LNCAP (cell line): ENCODE data around the gene VGLL2.

Experiments used
- CTCF ChIP-seq: fragments of 450-650 bp; IDR thresholded peaks from 2 replicates; pipeline ENCODE4 v1.5.1; 2017; ENCODE audit warnings: mild to moderate bottlenecking

Gene VGLL2

GRCh38 chr6:117265410-117266256, at the start of gene VGLL2:
VGLL2 (plus strand) TSS chr6:117265558; CDS start chr6:117265764, 206 bp downstream.
- TF ChIP-seq CTCF: no peak

- no peak for TF ChIP-seq CTCF
Measured at GRCh38 chr6:117222861-117223260, 42.5 kb upstream of the VGLL2 start.

GRCh38 chr6:117226778-117227177, 38.6 kb upstream of the VGLL2 start:
- TF ChIP-seq CTCF: no peak

GRCh38 chr6:117227245-117227962, 38.0 kb upstream of the VGLL2 start:
- no peak for TF ChIP-seq CTCF

- TF ChIP-seq CTCF: no peak
Measured at GRCh38 chr6:117228202-117228601, 37.2 kb upstream of the VGLL2 start.

GRCh38 chr6:117229870-117230269, 35.5 kb upstream of the VGLL2 start:
- TF ChIP-seq CTCF: no peak

- TF ChIP-seq CTCF: no peak
Measured at GRCh38 chr6:117231466-117231865, 33.9 kb upstream of the VGLL2 start.
